Trophoblast cell (in vitro differentiated cells and primary cell): Measurements from ENCODE around the gene PADI1.

Experiments
- DNase-seq, 2 donors: peaks; one replicate each; pipeline ENCODE4 v3.0.0-alpha.2; 2016
- H2AFZ ChIP-seq: 2 replicates; pipeline ENCODE4 v1.6.1; 2013; ENCODE audit warnings: low read length, moderate library complexity, mild to moderate bottlenecking; ENCODE audit not compliant: insufficient read depth, poor library complexity
- H2AK5ac ChIP-seq: 2 replicates; pipeline ENCODE4 v1.6.1; 2013; ENCODE audit warnings: mild to moderate bottlenecking, low read length
- H2BK120ac ChIP-seq: 2 replicates; pipeline ENCODE4 v1.6.1; 2013; ENCODE audit warnings: low read length, mild to moderate bottlenecking, moderate library complexity; ENCODE audit not compliant: insufficient read depth, poor library complexity
- H2BK12ac ChIP-seq: 2 replicates; pipeline ENCODE4 v1.6.1; 2013; ENCODE audit warnings: mild to moderate bottlenecking, low read length, moderate library complexity
- H2BK5ac ChIP-seq: 2 replicates; pipeline ENCODE4 v1.6.1; 2013; ENCODE audit warnings: low read length, low read depth, moderate library complexity, mild to moderate bottlenecking; ENCODE audit not compliant: poor library complexity
- H3K14ac ChIP-seq: 2 replicates; pipeline ENCODE4 v1.6.1; 2013; ENCODE audit warnings: mild to moderate bottlenecking, low read length
- H3K18ac ChIP-seq: 2 replicates; pipeline ENCODE4 v1.6.1; 2013; ENCODE audit warnings: mild to moderate bottlenecking, low read length
- H3K23ac ChIP-seq: 2 replicates; pipeline ENCODE4 v1.6.1; 2013; ENCODE audit warnings: low read length
- H3K27ac ChIP-seq: 2 replicates; pipeline ENCODE4 v1.5.1; 2013; ENCODE audit warnings: low read depth, mild to moderate bottlenecking, inconsistent platforms, low read length, moderate library complexity
- H3K27me3 ChIP-seq: 2 replicates; pipeline ENCODE4 v1.6.1; 2013; ENCODE audit warnings: inconsistent platforms, mild to moderate bottlenecking, low read length, moderate library complexity; ENCODE audit not compliant: insufficient read depth
- H3K36me3 ChIP-seq, 2 experiments: 1 replicate in 1 of 2; 2 replicates in 1 of 2; pipeline ENCODE4 v1.6.1; 2013; ENCODE audit warnings: low read length in 2 of 2, mild to moderate bottlenecking in 2 of 2, moderate library complexity in 1 of 2; ENCODE audit not compliant: insufficient read depth in 2 of 2, control insufficient read depth in 1 of 2
- H3K4ac ChIP-seq: 2 replicates; pipeline ENCODE4 v1.6.1; 2013; ENCODE audit warnings: low read depth, mild to moderate bottlenecking, low read length, moderate library complexity
- H3K4me1 ChIP-seq, 2 experiments: 1 replicate in 1 of 2; 2 replicates in 1 of 2; pipeline ENCODE4 v1.6.1; 2013; ENCODE audit warnings: low read length in 2 of 2, mild to moderate bottlenecking in 2 of 2, moderate library complexity in 1 of 2; ENCODE audit not compliant: insufficient read depth in 2 of 2, control insufficient read depth in 1 of 2
- H3K4me2 ChIP-seq: 2 replicates; pipeline ENCODE4 v1.6.1; 2013; ENCODE audit warnings: inconsistent platforms, mild to moderate bottlenecking, low read length, moderate library complexity
- H3K4me3 ChIP-seq: 2 replicates; pipeline ENCODE4 v1.5.1; 2013; ENCODE audit warnings: mild to moderate bottlenecking, low read depth, low read length, inconsistent platforms
- H3K79me1 ChIP-seq: one replicate; pipeline ENCODE4 v1.6.1; 2013; ENCODE audit warnings: low read length
- H3K79me2 ChIP-seq: 2 replicates; pipeline ENCODE4 v1.6.1; 2013; ENCODE audit warnings: low read length, mild to moderate bottlenecking; ENCODE audit not compliant: control insufficient read depth, insufficient read depth, poor library complexity
- H3K9ac ChIP-seq: 2 replicates; pipeline ENCODE4 v1.6.1; 2013; ENCODE audit warnings: mild to moderate bottlenecking, low read length
- H3K9me3 ChIP-seq: 2 replicates; pipeline ENCODE4 v1.6.1; 2013; ENCODE audit warnings: low read depth, mild to moderate bottlenecking, control low read depth, inconsistent platforms, low read length; ENCODE audit not compliant: insufficient read depth
- H4K12ac ChIP-seq: 2 replicates; pipeline ENCODE4 v1.6.1; 2013; ENCODE audit warnings: low read depth, mild to moderate bottlenecking, low read length, moderate library complexity
- H4K8ac ChIP-seq: 2 replicates; pipeline ENCODE4 v1.6.1; 2013; ENCODE audit warnings: low read depth, mild to moderate bottlenecking, low read length, moderate library complexity
- H4K91ac ChIP-seq: one replicate; pipeline ENCODE4 v1.6.1; 2013; ENCODE audit warnings: low read depth, mild to moderate bottlenecking, low read length, moderate library complexity
- WGBS: extraction: QIAGEN DNeasy Blood & Tissue Kit; methylation state at CpG from one replicate; pipeline ENCODE4 v1.1.7; 2013; ENCODE audit warnings: missing lambda C conversion rate; ENCODE audit not compliant: insufficient read length, insufficient coverage; ENCODE audit errors: extremely low coverage; 5-methylcytosine and 5-hydroxymethylcytosine counted together

The PADI1 gene

DNA sequence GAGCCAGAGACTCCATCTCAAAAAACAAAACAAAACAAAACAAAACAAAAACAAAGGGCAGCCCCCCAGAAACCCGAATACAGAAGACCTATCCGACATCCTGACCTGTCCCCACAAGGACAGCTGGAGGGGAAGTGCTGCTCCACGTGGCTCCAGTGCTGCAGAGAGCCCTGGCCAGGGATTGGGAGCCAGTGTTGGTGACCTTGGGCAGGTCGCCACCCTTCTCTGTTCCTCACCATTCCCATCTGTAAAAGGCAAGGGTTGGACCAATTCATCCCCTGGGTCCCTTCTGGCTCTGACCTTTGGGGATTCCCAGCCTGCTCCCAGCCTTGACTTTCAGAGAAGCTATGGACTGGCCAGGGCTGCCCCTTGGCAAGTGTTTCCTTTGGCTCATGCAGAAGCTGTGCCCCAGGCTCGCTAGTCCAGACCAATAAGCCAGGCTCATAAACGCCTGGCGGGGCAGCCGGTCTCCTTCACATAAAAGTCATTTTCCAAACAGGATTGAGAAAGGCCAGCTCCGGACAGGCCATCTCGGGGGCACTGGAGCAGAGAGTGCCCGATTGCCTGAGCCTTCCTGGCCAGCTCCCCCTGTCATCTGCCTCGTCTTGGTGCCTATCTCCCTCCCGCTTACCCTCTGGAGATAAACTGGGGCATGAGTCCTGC, 20.0 kb upstream of the PADI1 start:
- Histone ChIP-seq H2BK120ac (no peak overlapping the region), H3K4me3 (no peak overlapping the region), H3K14ac (no peak overlapping the region), H3K9me3 (peaks cover 1% of the 10 kb centered on the region), H4K91ac (no peak overlapping the region), H3K4ac (no peak overlapping the region), H3K9ac (no peak overlapping the region), H4K12ac (no peak overlapping the region), H3K79me1 (no peaks in the 10 kb centered on the region), H2AK5ac (no peak overlapping the region), H3K27ac (no peak overlapping the region), H3K23ac (no peak overlapping the region), H3K4me1 (peaks cover 4 to 14% of the 10 kb centered on the region in 2 experiments), H3K18ac (no peak overlapping the region), H2BK5ac (no peak overlapping the region), H2AFZ (no peak overlapping the region), H3K4me2 (no peak overlapping the region), H3K36me3 (no peaks in the 10 kb centered on the region), H3K79me2 (no peaks in the 10 kb centered on the region), H2BK12ac (no peak overlapping the region), H4K8ac (no peak overlapping the region), H3K27me3 (no peaks in the 10 kb centered on the region)
- DNase-seq: no peak
- WGBS: no CpG with 5 or more reads among the region's 13 CpGs

DNA sequence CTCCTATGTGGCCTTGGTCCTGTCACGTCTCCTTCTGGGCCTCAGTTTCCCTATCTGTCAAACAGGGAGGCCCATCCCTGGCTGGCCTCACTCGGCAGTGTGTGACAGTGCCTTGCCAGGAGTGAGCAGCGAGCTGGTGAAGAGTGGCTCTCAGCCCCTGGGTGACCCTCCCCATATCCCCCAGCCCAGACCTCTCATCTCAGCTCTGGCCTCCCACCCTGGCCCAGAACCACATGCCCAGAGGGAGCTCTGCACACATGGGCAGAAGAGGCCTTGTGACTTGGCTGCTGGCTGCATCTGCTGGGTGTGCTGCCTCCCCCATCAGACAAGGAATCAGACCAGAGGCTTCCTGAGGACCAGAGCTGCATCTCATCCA, 19.5 kb upstream of the PADI1 start:
- Histone ChIP-seq H3K9ac (no peak overlapping the region), H2AK5ac (no peak overlapping the region), H3K4me2 (no peak overlapping the region), H3K79me1 (peaks cover 4% of the 10 kb centered on the region), H3K18ac (no peak overlapping the region), H2BK5ac (no peak overlapping the region), H3K14ac (no peak overlapping the region), H3K9me3 (peaks cover 1% of the 10 kb centered on the region), H3K79me2 (no peaks in the 10 kb centered on the region), H3K27me3 (no peaks in the 10 kb centered on the region), H3K36me3 (no peaks in the 10 kb centered on the region), H3K4me1 (peaks cover 8 to 20% of the 10 kb centered on the region in 2 experiments), H3K23ac (no peak overlapping the region), H4K8ac (no peak overlapping the region), H2BK120ac (no peak overlapping the region), H2AFZ (no peak overlapping the region), H4K12ac (no peak overlapping the region), H3K27ac (no peak overlapping the region), H3K4ac (no peak overlapping the region), H3K4me3 (no peak overlapping the region), H2BK12ac (no peak overlapping the region), H4K91ac (no peak overlapping the region)
- no CpG with 5 or more reads among the region's 3 CpGs for WGBS
- no peak for DNase-seq

DNA sequence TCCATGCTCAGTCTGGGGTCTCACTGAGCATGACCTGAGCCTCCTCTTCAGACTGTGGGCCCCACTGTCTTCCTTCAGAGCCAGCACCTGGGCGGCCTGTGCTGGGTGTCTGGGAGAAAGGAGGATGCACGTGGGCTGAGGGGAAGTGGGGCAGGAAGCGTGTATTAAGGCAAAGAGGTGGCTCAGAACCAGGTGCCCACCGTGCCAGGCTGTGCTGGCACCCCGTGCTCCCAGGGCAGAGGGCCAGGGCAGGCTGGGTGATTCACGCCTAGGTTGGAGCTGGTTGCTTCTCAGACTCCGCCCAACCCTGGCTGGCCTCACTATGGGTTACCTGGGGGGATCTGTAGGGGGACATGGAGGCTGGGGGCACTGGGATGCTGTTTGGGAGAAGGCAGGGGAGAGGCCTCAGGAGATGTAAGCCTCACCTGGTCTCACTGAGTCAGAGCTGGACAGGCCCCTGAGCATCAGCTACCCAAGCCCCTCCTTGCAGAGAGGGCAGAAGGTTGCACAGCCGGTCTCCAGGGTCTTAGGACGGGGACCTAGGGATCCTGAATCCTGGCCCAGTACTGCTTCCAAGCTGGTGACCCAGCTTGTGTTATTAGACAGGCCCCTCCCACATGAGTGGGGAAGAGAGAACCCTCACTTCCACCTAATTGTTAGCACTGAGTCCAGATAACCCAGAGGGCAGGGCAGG, 18.6 kb upstream of the PADI1 start:
- H3K4me3 ChIP-seq: no peak overlapping the region
- no peaks in the 10 kb centered on the region for H3K79me2 ChIP-seq
- no peak overlapping the region for H3K9ac ChIP-seq
- no CpG with 5 or more reads among the region's 9 CpGs for WGBS
- H2AFZ ChIP-seq: no peak overlapping the region
- H4K91ac ChIP-seq: no peak overlapping the region
- no peak overlapping the region for H3K4me2 ChIP-seq
- H2BK120ac ChIP-seq: no peak overlapping the region
- H3K23ac ChIP-seq: no peak overlapping the region
- H3K4ac ChIP-seq: no peak overlapping the region
- H3K27ac ChIP-seq: no peak overlapping the region
- H3K9me3 ChIP-seq: peaks cover 1% of the 10 kb centered on the region
- H3K14ac ChIP-seq: no peak overlapping the region
- H3K36me3 ChIP-seq: no peaks in the 10 kb centered on the region
- no peaks in the 10 kb centered on the region for H3K27me3 ChIP-seq
- H2AK5ac ChIP-seq: peak overlapping the region; percentile 3
- no peak overlapping the region for H4K8ac ChIP-seq
- H2BK5ac ChIP-seq: no peak overlapping the region
- peak overlapping the region; percentile 2 for H2BK12ac ChIP-seq
- H3K18ac ChIP-seq: no peak overlapping the region
- H4K12ac ChIP-seq: no peak overlapping the region
- H3K4me1 ChIP-seq: peaks cover 9 to 21% of the 10 kb centered on the region in 2 experiments
- no peak for DNase-seq
- H3K79me1 ChIP-seq: peaks cover 6% of the 10 kb centered on the region

DNA sequence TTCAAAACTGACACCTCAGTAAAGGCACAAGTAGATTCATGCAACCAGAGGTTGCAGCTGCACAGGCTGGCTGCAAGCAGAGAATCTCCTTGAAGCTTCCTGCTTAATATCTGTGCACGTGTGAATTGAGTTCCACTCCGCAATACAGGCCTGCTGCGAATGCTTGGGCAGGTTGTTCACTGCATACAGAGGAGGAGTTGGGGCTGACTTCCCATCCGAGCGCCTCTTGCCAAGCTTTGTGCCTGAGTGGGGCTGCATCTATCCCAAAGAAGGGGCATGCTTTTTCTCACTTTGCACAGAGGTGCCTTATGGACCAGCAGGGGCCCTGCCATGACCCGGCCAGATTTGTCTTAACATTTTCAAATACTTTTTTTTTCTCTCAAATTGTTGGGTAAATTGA, 17.9 kb upstream of the PADI1 start:
- Histone ChIP-seq H2BK12ac (no peak overlapping the region), H3K79me1 (peaks cover 6% of the 10 kb centered on the region), H2BK120ac (no peak overlapping the region), H3K14ac (no peak overlapping the region), H4K12ac (no peak overlapping the region), H2AK5ac (no peak overlapping the region), H3K23ac (no peak overlapping the region), H3K79me2 (no peaks in the 10 kb centered on the region), H2BK5ac (no peak overlapping the region), H3K4me1 (peaks cover 6 to 18% of the 10 kb centered on the region in 2 experiments), H3K36me3 (no peaks in the 10 kb centered on the region), H3K9me3 (peaks cover 1% of the 10 kb centered on the region), H3K27me3 (no peaks in the 10 kb centered on the region), H3K4ac (no peak overlapping the region), H4K8ac (no peak overlapping the region), H2AFZ (no peak overlapping the region), H3K18ac (no peak overlapping the region), H3K4me2 (no peak overlapping the region), H3K9ac (no peak overlapping the region), H4K91ac (no peak overlapping the region), H3K27ac (no peak overlapping the region), H3K4me3 (no peak overlapping the region)
- no CpG with 5 or more reads among the region's 6 CpGs for WGBS
- DNase-seq: no peak
